H1 (cell line): ENCODE results near the gene SAMD4A. TPM values are rescaled to one million over a fixed set of nuclear protein-coding genes. Genes with fewer than 3 reads are reported as not detected.

Experiments
- CREB1 ChIP-seq: IDR thresholded peaks from 2 replicates; pipeline ENCODE4 v1.6.1; 2012; ENCODE audit warnings: inconsistent platforms
- EGR1 ChIP-seq: IDR thresholded peaks from 2 replicates; pipeline ENCODE4 v1.6.1; 2011; ENCODE audit warnings: low read depth, low read length, borderline replicate concordance
- MAX ChIP-seq: IDR thresholded peaks from 2 replicates; pipeline ENCODE4 v1.6.1; 2012; ENCODE audit warnings: inconsistent platforms
- RBBP5 ChIP-seq: IDR thresholded peaks from 2 replicates; pipeline ENCODE4 v1.7.1; 2012; ENCODE audit warnings: low read depth, mild to moderate bottlenecking, inconsistent platforms, low read length, moderate library complexity, borderline replicate concordance
- RXRA ChIP-seq: IDR thresholded peaks from 2 replicates; pipeline ENCODE4 v1.6.1; 2011; ENCODE audit warnings: low read depth, mild to moderate bottlenecking, low read length, moderate library complexity; ENCODE audit not compliant: insufficient read depth
- TEAD4 ChIP-seq: IDR thresholded peaks from 2 replicates; pipeline ENCODE4 v1.6.1; 2012; ENCODE audit warnings: low read depth, low read length, inconsistent platforms, mixed read lengths
- polyA plus RNA-seq, 7 experiments: library from polyadenylated mRNA; depleted of rRNA in 3 of 7; stranded (reverse) in 5 of 7; unstranded in 2 of 7; fragments of >200 nt in 5 of 7; fragments of 200-250 nt in 2 of 7; gene quantifications; 1 replicate in 5 of 7; 2 replicates in 1 of 7; 4 replicates in 1 of 7; pipeline versions ENCODE4 v1.2.1 to v1.2.3, GENCODE V29; 2011 to 2013; ENCODE audit warnings: missing spikeins in 2 of 7, mixed read lengths in 2 of 7
- total RNA-seq: library from RNA; stranded (reverse); fragmentation: NEBNext Ultra II Directional; extraction: Animal tissue kit (Norgen Biotek cat#: 25700); gene quantifications from 2 replicates; pipeline ENCODE4 v1.2.1, GENCODE V29; 2021

Gene SAMD4A
- total and polyA plus RNA-seq, 2 of the 8 experiments (the other 6 are each of a cell fraction or from before 2014, with no cell fraction given), result 2.4 to 12.3 TPM

DNA sequence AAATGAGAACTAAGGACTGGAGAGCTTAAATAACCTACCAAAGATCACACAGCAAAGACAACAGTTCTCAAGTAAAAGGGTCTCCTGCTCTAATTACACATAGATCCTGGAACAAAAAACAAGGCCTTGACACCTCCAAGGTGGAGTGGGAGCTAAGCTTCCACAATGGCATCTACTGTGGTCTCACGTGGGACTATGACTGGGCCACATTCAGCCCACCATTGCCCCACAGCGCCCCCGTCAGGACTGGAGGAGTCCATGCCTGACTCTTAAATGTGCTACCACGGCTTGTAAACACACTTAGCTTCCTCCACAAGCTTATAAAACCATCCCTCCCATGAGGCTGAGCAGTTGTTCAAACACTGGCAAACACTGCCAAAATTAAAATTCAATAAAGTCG lies 247.1 kb downstream of the SAMD4A start (continued):
- TF ChIP-seq CREB1 (0 out of 2 replicates have a peak, but pooled peaks have one; percentile 14), MAX (peak; percentile 45), RBBP5 (no peak), RXRA (no peak), EGR1 (peak; percentile 71; the same call in 1 of the 2 replicates), TEAD4 (no peak)
